Psoas muscle (tissue), 8 donors: ENCODE measurements around the gene ALK. TPM values are rescaled to one million over a fixed set of nuclear protein-coding genes. Genes with fewer than 3 reads are reported as not detected.

Experiments used
- ATAC-seq, 4 donors: fragments of 200-7000 bp; cut with Tn5 transposase; one replicate each; pipeline ENCODE4 v1.9.1; 2020; ENCODE audit warnings: moderate library complexity in 3 of 4, mild to moderate bottlenecking in 2 of 4
- DNase-seq, 2 donors: peaks; one replicate each; pipeline ENCODE4 v3.0.0-alpha.2; 2020
- H3K27ac ChIP-seq: fragments of 200-600 bp; one replicate; pipeline ENCODE4 v1.8.0; 2022
- H3K27me3 ChIP-seq, 3 donors: fragments of 200-600 bp in 1 of 3; one replicate each; pipeline versions ENCODE4 v1.6.1 to v1.8.0; 2013 to 2022; ENCODE audit warnings: low read length in 2 of 3, mild to moderate bottlenecking in 2 of 3, moderate library complexity in 1 of 3; ENCODE audit not compliant: insufficient read depth in 3 of 3
- H3K36me3 ChIP-seq, 2 donors: fragments of 200-600 bp in 1 of 2; one replicate each; pipeline versions ENCODE4 v1.6.1 to v1.8.0; 2013 to 2022; ENCODE audit warnings: low read depth in 1 of 2, mild to moderate bottlenecking in 1 of 2, moderate library complexity in 1 of 2; ENCODE audit not compliant: insufficient read depth in 1 of 2
- H3K4me1 ChIP-seq: fragments of 200-600 bp; one replicate; pipeline ENCODE4 v1.8.0; 2022
- H3K4me3 ChIP-seq: fragments of 200-600 bp; one replicate; pipeline ENCODE4 v1.8.0; 2022; ENCODE audit warnings: mild to moderate bottlenecking
- H3K9me3 ChIP-seq: fragments of 200-600 bp; one replicate; pipeline ENCODE4 v1.8.0; 2022
- WGBS, 3 donors: extraction: QIAGEN DNeasy Blood & Tissue Kit; methylation state at CpG; one replicate each; pipeline versions ENCODE4 v1.1.6 to v1.1.7; 2013; 5-methylcytosine and 5-hydroxymethylcytosine counted together
- intact Hi-C, 2 donors: fragments of 100-400 bp; cut with DNase I; formaldehyde crosslinking; loops; one replicate each; pipeline versions ENCODE4 v1.11.0 to v1.14.2; 2022
- polyA plus RNA-seq, 3 donors: library from polyadenylated mRNA; stranded (reverse); fragments of 200-250 nt; gene quantifications; one replicate each; pipeline ENCODE4 v1.2.3, GENCODE V29; 2013
- total RNA-seq, 4 donors: library from RNA; stranded (reverse); fragmentation: NEBNext Ultra II Directional in 2 of 4; extraction: Animal tissue kit (Norgen Biotek cat#: 25700) in 2 of 4; gene quantifications; one replicate each; pipeline versions ENCODE4 v1.2.1 to v1.2.4, GENCODE V29; 2021 to 2023
- TF ChIP-seq, protein P1 (sequence below): fragments of 200-600 bp; IDR thresholded peaks from one replicate; pipeline ENCODE4 v1.8.0; 2022; ENCODE audit warnings: antibody characterized with exemption
- donor health status: healthy with polysubstance abuse.
- donor health status: DM: no; HTN: no; CAD: no; lungs with moderate emphysema.
- donor health status: Bipolar disorder and iron deficiency.
- donor health status: healthy.
- donor health status: DM: yes; HTN: yes; CAD: no.
- donor health status: DM: no; HTN: no; CAD: no.
- donor health status: DM: no; HTN: no; CAD: no.
- donor health status: DM: yes; HTN: yes; CAD: no.

ALK gene
- total and polyA plus RNA-seq, 7 donors, result 0.03 to 0.32 (median 0.08) TPM; not detected in 2

DNA sequence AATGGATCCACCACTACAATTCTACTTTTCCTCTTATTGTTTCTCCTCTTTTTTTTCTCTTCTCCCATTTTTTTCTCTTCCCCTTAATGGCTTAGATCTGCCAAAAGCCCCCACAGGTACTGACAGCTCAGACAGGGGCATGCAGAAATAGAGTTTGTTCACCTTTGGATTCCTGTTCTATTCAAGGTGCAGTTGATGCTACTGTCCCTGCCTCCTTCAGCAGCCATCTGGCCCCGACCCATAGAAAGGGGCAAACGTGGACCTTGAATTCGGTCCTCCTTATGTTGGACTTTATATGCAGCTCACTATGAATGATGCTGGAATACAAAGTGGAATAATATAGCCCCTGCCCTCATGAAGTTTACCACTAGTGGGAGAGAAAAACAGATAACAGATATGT, 27.7 kb upstream of the ALK start:
- Histone ChIP-seq H3K36me3 (no peaks in the 10 kb centered on the region), H3K4me3 (no peak overlapping the region), H3K27ac (no peak overlapping the region), H3K4me1 (no peaks in the 10 kb centered on the region), H3K9me3 (no peaks in the 10 kb centered on the region), H3K27me3 (peaks cover 0 to 4% (median 0%) of the 10 kb centered on the region in 3 donors)
- intact Hi-C loops, result no loop called here
- DNase-seq (no peak), ATAC-seq (no peak)
- WGBS, 3 donors, result 78 to 85% (median 79%) methylated on average over 3 of the region's 3 CpGs
- TF ChIP-seq, protein P1, sequence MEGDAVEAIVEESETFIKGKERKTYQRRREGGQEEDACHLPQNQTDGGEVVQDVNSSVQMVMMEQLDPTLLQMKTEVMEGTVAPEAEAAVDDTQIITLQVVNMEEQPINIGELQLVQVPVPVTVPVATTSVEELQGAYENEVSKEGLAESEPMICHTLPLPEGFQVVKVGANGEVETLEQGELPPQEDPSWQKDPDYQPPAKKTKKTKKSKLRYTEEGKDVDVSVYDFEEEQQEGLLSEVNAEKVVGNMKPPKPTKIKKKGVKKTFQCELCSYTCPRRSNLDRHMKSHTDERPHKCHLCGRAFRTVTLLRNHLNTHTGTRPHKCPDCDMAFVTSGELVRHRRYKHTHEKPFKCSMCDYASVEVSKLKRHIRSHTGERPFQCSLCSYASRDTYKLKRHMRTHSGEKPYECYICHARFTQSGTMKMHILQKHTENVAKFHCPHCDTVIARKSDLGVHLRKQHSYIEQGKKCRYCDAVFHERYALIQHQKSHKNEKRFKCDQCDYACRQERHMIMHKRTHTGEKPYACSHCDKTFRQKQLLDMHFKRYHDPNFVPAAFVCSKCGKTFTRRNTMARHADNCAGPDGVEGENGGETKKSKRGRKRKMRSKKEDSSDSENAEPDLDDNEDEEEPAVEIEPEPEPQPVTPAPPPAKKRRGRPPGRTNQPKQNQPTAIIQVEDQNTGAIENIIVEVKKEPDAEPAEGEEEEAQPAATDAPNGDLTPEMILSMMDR, result no peak

DNA sequence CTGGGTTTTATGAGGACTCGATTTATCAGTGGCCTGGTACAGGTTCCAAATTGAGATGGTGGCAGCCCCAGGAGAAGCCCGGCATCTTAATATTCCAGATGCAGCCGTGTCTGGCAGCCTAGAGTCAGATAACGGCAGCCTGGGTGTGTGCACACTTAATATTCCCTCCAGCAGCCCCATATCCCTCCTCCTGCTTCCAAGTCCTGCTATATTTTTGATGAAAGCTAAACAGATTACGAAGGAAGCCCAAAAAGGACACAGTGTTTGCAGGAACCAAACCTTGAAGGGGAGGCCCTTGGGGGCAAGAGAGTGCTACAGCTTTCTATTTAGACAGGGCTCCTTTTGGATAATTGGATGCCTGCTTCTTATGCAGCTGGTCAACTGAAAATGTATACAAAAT, 25.1 kb upstream of the ALK start:
- ATAC-seq (no peak), DNase-seq (no peak)
- intact Hi-C loops, result no loop called here
- Histone ChIP-seq H3K9me3 (no peaks in the 10 kb centered on the region), H3K27me3 (peaks cover 0 to 4% (median 3%) of the 10 kb centered on the region in 3 donors), H3K4me1 (no peaks in the 10 kb centered on the region), H3K27ac (no peak overlapping the region), H3K36me3 (no peaks in the 10 kb centered on the region), H3K4me3 (no peak overlapping the region)
- TF ChIP-seq, protein P1, result no peak
- WGBS, 3 donors, result 71 to 76% (median 71%) methylated on average over 5 of the region's 5 CpGs

DNA sequence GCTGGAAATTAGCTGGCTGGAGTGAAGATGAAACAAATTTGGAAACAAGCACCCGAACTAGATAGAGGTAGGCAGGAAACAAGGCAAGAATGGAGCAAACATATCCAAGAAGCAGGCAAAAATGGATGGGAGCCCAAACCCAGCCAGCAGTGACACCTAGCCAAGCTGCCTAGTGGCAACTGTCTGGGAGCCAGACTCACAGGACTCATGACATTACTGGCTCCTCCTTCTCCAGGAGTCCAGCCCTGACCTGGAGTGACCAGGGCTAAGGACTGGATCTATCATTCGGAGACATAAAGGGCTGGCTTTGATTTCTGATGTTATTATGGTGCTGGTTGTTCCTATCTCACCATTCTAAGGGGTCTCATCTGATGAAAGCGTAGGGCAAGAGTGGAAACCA, 21.3 kb upstream of the ALK start:
- H3K27ac ChIP-seq, result no peak overlapping the region
- H3K27me3 ChIP-seq, result peaks cover 0 to 3% (median 0%) of the 10 kb centered on the region in 3 donors
- H3K9me3 ChIP-seq, result no peaks in the 10 kb centered on the region
- H3K36me3 ChIP-seq, result no peaks in the 10 kb centered on the region
- intact Hi-C loops, result no loop called here
- TF ChIP-seq, protein P1, result no peak
- 73 to 81% (median 76%) methylated on average over 3 of the region's 3 CpGs for WGBS, 3 donors
- DNase-seq (no peak), ATAC-seq (no peak)
- H3K4me3 ChIP-seq, result no peak overlapping the region
- no peaks in the 10 kb centered on the region for H3K4me1 ChIP-seq

DNA sequence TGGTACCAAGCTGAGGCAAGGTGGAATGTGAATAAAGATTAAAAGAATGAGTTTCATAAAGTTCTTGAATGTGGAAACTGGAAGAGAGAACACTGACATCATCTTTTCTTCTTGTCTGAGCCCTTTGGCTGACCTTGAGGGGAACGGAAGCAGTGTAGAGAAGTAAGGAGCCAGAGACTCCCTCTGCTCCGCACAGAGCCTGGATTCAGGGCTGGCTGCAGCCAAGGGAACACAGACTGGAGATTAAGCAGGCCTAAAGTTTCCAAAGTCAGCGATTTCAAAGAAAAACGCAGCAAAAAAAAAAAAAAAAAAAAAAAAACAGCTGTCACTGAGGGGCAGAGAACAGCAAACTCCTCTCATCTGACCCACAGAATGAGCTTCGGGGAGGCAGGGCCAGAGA, 19.3 kb upstream of the ALK start:
- intact Hi-C loops, result no loop called here
- Histone ChIP-seq H3K4me3 (no peak overlapping the region), H3K36me3 (no peaks in the 10 kb centered on the region), H3K4me1 (no peaks in the 10 kb centered on the region), H3K27ac (no peak overlapping the region), H3K27me3 (peaks cover 0 to 3% (median 0%) of the 10 kb centered on the region in 3 donors), H3K9me3 (no peaks in the 10 kb centered on the region)
- 17 to 29% (median 18%) methylated on average over 5 of the region's 5 CpGs for WGBS, 3 donors
- no peak for DNase-seq
- no peak for ATAC-seq
- TF ChIP-seq, protein P1, result no peak

DNA sequence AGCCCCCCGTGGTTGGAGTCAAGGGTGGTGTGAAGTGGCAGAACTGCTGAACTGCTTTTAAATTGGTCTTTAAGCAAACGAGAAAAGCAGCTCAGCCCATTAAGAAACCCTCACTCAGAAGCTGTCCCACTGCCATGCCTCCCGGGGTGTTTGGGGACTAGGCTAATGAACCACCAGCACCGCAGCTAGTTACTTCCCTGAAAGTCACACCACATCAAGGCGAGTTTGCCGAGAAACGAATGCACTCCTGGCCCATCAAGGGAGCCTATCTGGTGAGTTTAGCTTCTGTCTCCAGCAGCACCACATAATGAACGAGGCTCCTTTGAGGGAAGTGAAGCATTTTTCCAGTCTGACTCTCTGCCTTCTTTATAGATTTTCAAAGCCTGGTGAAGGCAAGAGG, 14.6 kb upstream of the ALK start:
- H3K9me3 ChIP-seq, result no peaks in the 10 kb centered on the region
- H3K4me3 ChIP-seq, result no peak overlapping the region
- TF ChIP-seq, protein P1, result no peak
- WGBS, 3 donors, result 58 to 68% (median 59%) methylated on average over 8 of the region's 8 CpGs
- intact Hi-C loops, result no loop called here
- H3K27me3 ChIP-seq, result peaks cover 2 to 8% (median 2%) of the 10 kb centered on the region in 3 donors
- no peak for ATAC-seq
- no peaks in the 10 kb centered on the region for H3K36me3 ChIP-seq
- no peak overlapping the region for H3K27ac ChIP-seq
- DNase-seq, result no peak
- no peaks in the 10 kb centered on the region for H3K4me1 ChIP-seq
